Natural killer cell (primary cell): ENCODE measurements around the gene FAM43A. TPM values are rescaled to one million over a fixed set of nuclear protein-coding genes. Genes with fewer than 3 reads are reported as not detected.

ENCODE experiments used
- ATAC-seq, 3 donors: fragments of 150-1000 bp in 2 of 3; fragments of 200-7000 bp in 1 of 3; cut with Tn5 transposase; 1 replicate in 1 of 3; 2 replicates in 2 of 3; pipeline ENCODE4 v1.10.0; 2021; ENCODE audit warnings: mild to moderate bottlenecking in 2 of 3, moderate library complexity in 2 of 3
- DNase-seq, 2 donors: peaks; one replicate each; pipeline versions ENCODE4 v3.0.0 to v3.0.0-alpha.2; 2013 to 2021; ENCODE audit warnings: mixed read lengths in 1 of 2
- H3K27ac ChIP-seq: one replicate; pipeline ENCODE4 v1.5.1; 2013; ENCODE audit warnings: mild to moderate bottlenecking, low read length
- H3K27me3 ChIP-seq: one replicate; pipeline ENCODE4 v1.6.1; 2013; ENCODE audit warnings: low read length; ENCODE audit not compliant: control insufficient read depth, insufficient read depth
- H3K36me3 ChIP-seq: one replicate; pipeline ENCODE4 v1.6.1; 2013; ENCODE audit warnings: low read length; ENCODE audit not compliant: control insufficient read depth, insufficient read depth
- H3K4me1 ChIP-seq: one replicate; pipeline ENCODE4 v1.6.1; 2013; ENCODE audit warnings: low read length; ENCODE audit not compliant: control insufficient read depth, insufficient read depth
- H3K4me3 ChIP-seq: one replicate; pipeline ENCODE4 v1.5.1; 2013; ENCODE audit warnings: low read length
- H3K9me3 ChIP-seq: one replicate; pipeline ENCODE4 v1.6.1; 2013; ENCODE audit warnings: low read length; ENCODE audit not compliant: control insufficient read depth, insufficient read depth
- H3K27ac Mint-ChIP-seq, 2 donors: one replicate each; pipeline ENCODE4 v1.8.0; 2022; ENCODE audit warnings: mild to moderate bottlenecking in 2 of 2, mixed read lengths in 2 of 2, moderate library complexity in 1 of 2
- H3K27me3 Mint-ChIP-seq, 2 donors: one replicate each; pipeline ENCODE4 v1.8.0; 2022; ENCODE audit warnings: low read depth in 2 of 2, mixed read lengths in 2 of 2
- H3K36me3 Mint-ChIP-seq: one replicate; pipeline ENCODE4 v1.8.0; 2022; ENCODE audit warnings: mixed read lengths
- H3K4me1 Mint-ChIP-seq, 2 donors: one replicate each; pipeline ENCODE4 v1.8.0; 2022; ENCODE audit warnings: mixed read lengths in 2 of 2
- H3K4me3 Mint-ChIP-seq: one replicate; pipeline ENCODE4 v1.8.0; 2022; ENCODE audit warnings: mild to moderate bottlenecking, moderate library complexity, mixed read lengths
- H3K9me3 Mint-ChIP-seq, 2 donors: one replicate each; pipeline ENCODE4 v1.8.0; 2022; ENCODE audit warnings: mixed read lengths in 2 of 2
- WGBS: methylation state at CpG from one replicate; pipeline ENCODE4 v1.1.7; 2013; ENCODE audit warnings: missing lambda C conversion rate; ENCODE audit not compliant: insufficient coverage; 5-methylcytosine and 5-hydroxymethylcytosine counted together
- intact Hi-C: fragments of 100-400 bp; cut with micrococcal nuclease; formaldehyde crosslinking; loops from one replicate; pipeline ENCODE4 v1.14.2; 2022
- total RNA-seq, 4 donors: library from RNA; stranded (reverse); fragments of 120-200 nt in 1 of 4; gene quantifications; one replicate each; pipeline versions ENCODE4 v1.2.3 to v1.2.4, GENCODE V29; 2013 to 2022
- TF ChIP-seq, protein P1 (sequence below): fragments of 200-600 bp; IDR thresholded peaks from one replicate; pipeline ENCODE4 v1.8.0; 2022; ENCODE audit warnings: antibody characterized with exemption

Gene FAM43A
- total RNA-seq, 3 donors from 2014 or later (not counting 1 experiment from before 2014, with no cell fraction given), result 13.2 to 35.2 (median 21.6) TPM

DNA sequence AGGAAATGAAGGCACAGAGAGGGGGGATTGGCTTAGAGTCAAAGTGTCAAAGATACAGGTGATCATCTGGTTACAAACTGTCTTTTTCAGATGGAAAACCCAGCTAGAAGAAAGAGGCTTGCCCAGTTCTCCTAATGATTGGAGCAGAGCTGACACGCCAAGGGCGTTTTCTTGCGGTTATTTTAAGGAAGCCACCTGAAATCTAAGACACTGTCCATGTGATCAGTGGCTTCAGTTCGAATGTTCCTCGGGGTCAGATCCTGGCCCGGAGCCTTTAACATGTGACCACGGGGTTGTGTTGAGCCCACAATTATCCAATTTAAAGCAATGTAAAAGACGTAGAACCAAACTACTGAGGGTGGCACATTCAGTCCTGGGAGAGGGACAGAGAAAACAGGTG is 19.5 kb downstream of the FAM43A start:
- WGBS, result 77% methylated on average over 8 of the region's 8 CpGs
- Histone ChIP-seq H3K36me3 (no peaks in the 10 kb centered on the region), H3K4me1 (no peaks in the 10 kb centered on the region), H3K27me3 (no peaks in the 10 kb centered on the region), H3K27ac (no peak overlapping the region), H3K9me3 (peaks cover 4% of the 10 kb centered on the region), H3K4me3 (no peak overlapping the region)
- DNase-seq (no peak), ATAC-seq (no peak)
- intact Hi-C loops, result no loop called here
- Mint-ChIP-seq H3K27me3 (peaks cover 0 to 10% of the 10 kb centered on the region in 2 donors), H3K27ac (no peak overlapping the region), H3K36me3 (no peaks in the 10 kb centered on the region), H3K4me3 (no peak overlapping the region), H3K4me1 (peaks cover 0 to 12% of the 10 kb centered on the region in 2 donors), H3K9me3 (peaks cover 0 to 3% of the 10 kb centered on the region in 2 donors)
- TF ChIP-seq, protein P1, sequence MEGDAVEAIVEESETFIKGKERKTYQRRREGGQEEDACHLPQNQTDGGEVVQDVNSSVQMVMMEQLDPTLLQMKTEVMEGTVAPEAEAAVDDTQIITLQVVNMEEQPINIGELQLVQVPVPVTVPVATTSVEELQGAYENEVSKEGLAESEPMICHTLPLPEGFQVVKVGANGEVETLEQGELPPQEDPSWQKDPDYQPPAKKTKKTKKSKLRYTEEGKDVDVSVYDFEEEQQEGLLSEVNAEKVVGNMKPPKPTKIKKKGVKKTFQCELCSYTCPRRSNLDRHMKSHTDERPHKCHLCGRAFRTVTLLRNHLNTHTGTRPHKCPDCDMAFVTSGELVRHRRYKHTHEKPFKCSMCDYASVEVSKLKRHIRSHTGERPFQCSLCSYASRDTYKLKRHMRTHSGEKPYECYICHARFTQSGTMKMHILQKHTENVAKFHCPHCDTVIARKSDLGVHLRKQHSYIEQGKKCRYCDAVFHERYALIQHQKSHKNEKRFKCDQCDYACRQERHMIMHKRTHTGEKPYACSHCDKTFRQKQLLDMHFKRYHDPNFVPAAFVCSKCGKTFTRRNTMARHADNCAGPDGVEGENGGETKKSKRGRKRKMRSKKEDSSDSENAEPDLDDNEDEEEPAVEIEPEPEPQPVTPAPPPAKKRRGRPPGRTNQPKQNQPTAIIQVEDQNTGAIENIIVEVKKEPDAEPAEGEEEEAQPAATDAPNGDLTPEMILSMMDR, result no peak

DNA sequence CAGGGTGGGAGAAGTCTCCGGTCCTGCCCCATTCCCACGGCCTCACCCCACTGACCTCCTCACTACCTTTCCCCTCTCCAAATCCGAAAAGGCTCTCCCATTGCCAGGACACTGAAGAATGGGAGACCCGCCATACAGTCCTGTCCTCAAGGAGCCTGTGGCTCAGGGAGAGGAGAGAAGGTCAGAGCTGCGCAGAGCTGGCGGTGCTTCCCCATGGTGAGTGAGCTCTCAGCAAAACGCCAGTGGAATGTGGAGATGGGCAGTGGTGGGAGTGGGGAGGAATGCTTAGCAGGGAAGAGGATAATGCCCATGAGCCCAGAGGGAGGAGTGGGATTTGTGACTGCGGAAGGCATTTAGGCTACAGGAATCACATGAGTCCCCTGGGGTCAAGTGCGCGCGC is 20.1 kb downstream of the FAM43A start:
- peaks cover 0 to 10% of the 10 kb centered on the region in 2 donors for H3K27me3 Mint-ChIP-seq
- H3K27ac Mint-ChIP-seq, result peak overlapping the region in 1 of 2 donors; percentile 53
- no peaks in the 10 kb centered on the region for H3K4me1 ChIP-seq
- H3K27me3 ChIP-seq, result no peaks in the 10 kb centered on the region
- ATAC-seq (no peak), DNase-seq (no peak)
- peaks cover 0 to 3% of the 10 kb centered on the region in 2 donors for H3K9me3 Mint-ChIP-seq
- WGBS, result 96% methylated on average over 11 of the region's 11 CpGs
- no peaks in the 10 kb centered on the region for H3K36me3 ChIP-seq
- TF ChIP-seq, protein P1, result no peak
- peaks cover 0 to 12% of the 10 kb centered on the region in 2 donors for H3K4me1 Mint-ChIP-seq
- no peaks in the 10 kb centered on the region for H3K36me3 Mint-ChIP-seq
- intact Hi-C loops, result no loop called here
- H3K9me3 ChIP-seq, result peaks cover 4% of the 10 kb centered on the region
- no peak overlapping the region for H3K4me3 ChIP-seq
- H3K4me3 Mint-ChIP-seq, result no peak overlapping the region
- H3K27ac ChIP-seq, result no peak overlapping the region

DNA sequence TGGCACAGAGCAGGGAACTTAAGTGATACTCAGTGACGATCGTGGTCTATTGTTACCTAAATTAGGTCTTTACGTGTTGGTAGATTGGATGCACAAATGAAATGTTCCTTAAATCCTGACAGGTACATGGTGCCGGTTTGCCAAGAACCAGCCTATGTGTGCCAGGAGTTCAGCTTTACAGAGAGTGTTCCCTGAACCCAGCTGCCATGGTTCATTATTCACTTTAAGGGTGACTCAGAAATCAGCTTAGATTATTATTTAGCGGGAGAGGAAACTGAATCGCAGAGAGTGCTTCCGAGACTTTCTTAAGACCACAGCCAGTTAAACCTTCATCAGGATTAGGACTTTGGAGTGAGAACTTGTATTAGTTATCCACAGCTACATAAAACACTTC is 21.5 kb downstream of the FAM43A start:
- Histone ChIP-seq H3K4me3 (no peak overlapping the region), H3K36me3 (no peaks in the 10 kb centered on the region), H3K4me1 (no peaks in the 10 kb centered on the region), H3K27me3 (no peaks in the 10 kb centered on the region), H3K27ac (no peak overlapping the region), H3K9me3 (peaks cover 4% of the 10 kb centered on the region)
- DNase-seq, result no peak
- H3K27me3 Mint-ChIP-seq, result peaks cover 0 to 9% of the 10 kb centered on the region in 2 donors
- no peak for ATAC-seq
- H3K9me3 Mint-ChIP-seq, result peaks cover 0 to 3% of the 10 kb centered on the region in 2 donors
- no peaks in the 10 kb centered on the region for H3K36me3 Mint-ChIP-seq
- H3K4me3 Mint-ChIP-seq, result no peak overlapping the region
- TF ChIP-seq, protein P1, result no peak
- H3K27ac Mint-ChIP-seq, result no peak overlapping the region
- intact Hi-C loops, result no loop called here
- WGBS, result 97% methylated on average over 6 of the region's 7 CpGs
- H3K4me1 Mint-ChIP-seq, result peaks cover 0 to 16% of the 10 kb centered on the region in 2 donors

DNA sequence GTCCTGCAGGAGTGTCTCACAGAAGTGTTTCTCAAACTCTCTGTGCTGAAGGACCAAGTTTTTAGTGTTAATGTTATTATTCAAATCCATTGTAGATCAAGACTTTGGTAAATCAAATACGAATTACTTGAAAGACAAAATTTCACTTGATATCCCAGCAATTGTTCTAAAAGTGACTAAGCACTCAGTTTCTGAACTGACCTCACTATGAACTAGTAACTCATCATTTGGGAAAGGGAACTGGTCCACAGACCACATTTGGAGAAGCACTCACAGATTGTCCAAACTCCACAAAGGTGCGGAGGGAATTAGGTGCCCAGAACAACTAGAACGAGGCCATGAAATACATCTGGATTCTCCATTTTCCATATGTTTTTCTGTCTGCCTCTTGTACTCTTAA is 25.6 kb downstream of the FAM43A start:
- peaks cover 4% of the 10 kb centered on the region for H3K9me3 ChIP-seq
- Mint-ChIP-seq H3K4me3 (no peak overlapping the region), H3K4me1 (peaks cover 18 to 29% of the 10 kb centered on the region in 2 donors), H3K36me3 (no peaks in the 10 kb centered on the region), H3K9me3 (peaks cover 0 to 3% of the 10 kb centered on the region in 2 donors), H3K27ac (peak overlapping the region in 1 of 2 donors; percentile 76), H3K27me3 (no peaks in the 10 kb centered on the region)
- H3K4me3 ChIP-seq, result no peak overlapping the region
- H3K4me1 ChIP-seq, result peaks cover 20% of the 10 kb centered on the region
- H3K27me3 ChIP-seq, result no peaks in the 10 kb centered on the region
- intact Hi-C loops, result no loop called here
- no peak for ATAC-seq
- DNase-seq, result no peak
- TF ChIP-seq, protein P1, result no peak
- no peak overlapping the region for H3K27ac ChIP-seq
- no peaks in the 10 kb centered on the region for H3K36me3 ChIP-seq
- 94% methylated on average over 3 of the region's 3 CpGs for WGBS
